PFSK-1 (cell line): Measurements from ENCODE around the gene MAPRE2.

ENCODE experiments used
- POLR2AphosphoS5 ChIP-seq: IDR thresholded peaks from 2 replicates; pipeline ENCODE4 v1.6.1; 2012; ENCODE audit warnings: low read depth, mild to moderate bottlenecking, control low read depth, low read length, moderate library complexity
- REST ChIP-seq, 2 experiments: IDR thresholded peaks; 2 replicates each; pipeline versions ENCODE4 v1.6.1 to v1.8.0; 2011 to 2012; ENCODE audit warnings: low read depth in 2 of 2, low read length in 2 of 2, control low read depth in 1 of 2, inconsistent platforms in 1 of 2, mild to moderate bottlenecking in 1 of 2, moderate library complexity in 1 of 2; ENCODE audit not compliant: insufficient read depth in 1 of 2
- SIN3A ChIP-seq: IDR thresholded peaks from 2 replicates; pipeline ENCODE4 v1.6.1; 2012; ENCODE audit warnings: mild to moderate bottlenecking, low read length, moderate library complexity, borderline replicate concordance; ENCODE audit not compliant: insufficient read depth
- TAF1 ChIP-seq: IDR thresholded peaks from 2 replicates; pipeline ENCODE4 v1.6.1; 2012; ENCODE audit warnings: low read length, control low read depth, borderline replicate concordance; ENCODE audit not compliant: insufficient read depth

GRCh38 chr18:35074581-35074980, 33.4 kb downstream of the MAPRE2 start:
- TF ChIP-seq POLR2AphosphoS5 = no peak
- no peak for TF ChIP-seq REST (IDR thresholded peaks at IDR 0.05; ENCODE audit: insufficient read depth in 1 of 2, low read depth in 2 of 2, low read length in 2 of 2)
- TF ChIP-seq TAF1 = no peak
- TF ChIP-seq SIN3A = no peak
